HCT116 (cell line): ENCODE data around the gene RUNDC3A. TPM values are rescaled to one million over a fixed set of nuclear protein-coding genes. Genes with fewer than 3 reads are reported as not detected.

ENCODE experiments used
- ATAC-seq: fragments of 200-7000 bp; cut with Tn5 transposase; 2 replicates; pipeline ENCODE4 v1.9.1; 2020; ENCODE audit warnings: mild to moderate bottlenecking, moderate library complexity
- BruUV-seq: library from RNA; stranded (reverse); fragments of 400-500 nt; replicated peaks from 2 replicates; lab custom pipeline; 2021; lab: Mats Ljungman, UMichigan
- CTCF ChIA-PET: fragments of 300-600 bp; sonication (Branson Sonifier 250); formaldehyde crosslinking; loops from one replicate; lab custom pipeline; 2021; ENCODE audit warnings: antibody characterized with exemption; lab: Charles Lee
- POLR2A ChIA-PET: fragments of 300-600, 350-600 bp; sonication (Branson Sonifier 250); formaldehyde crosslinking; loops from one replicate; lab custom pipeline; 2021; ENCODE audit warnings: antibody characterized with exemption; lab: Charles Lee
- RAD21 ChIA-PET, 2 experiments: fragments of 300-600 bp; sonication (Branson Sonifier 250); formaldehyde crosslinking; loops; one replicate each; lab custom pipeline; 2023; ENCODE audit warnings: low total read pairs in 2 of 2; ENCODE audit not compliant: uncharacterized antibody in 2 of 2, unreplicated experiment in 2 of 2, low non-redundant PET in 1 of 2; lab: Charles Lee
- DNase-seq: peaks from one replicate; pipeline ENCODE4 v3.0.0-alpha.2; 2010; ENCODE audit warnings: low read depth, low spot score
- H2AFZ ChIP-seq: fragments of 200-600 bp; shearing (Covaris generic), sonication (generic); 2 replicates; pipeline ENCODE4 v1.6.1; 2017; ENCODE audit warnings: low read depth, mixed run types, mixed read lengths, antibody characterized with exemption, low read length; ENCODE audit not compliant: poor library complexity, severe bottlenecking
- H3K27ac ChIP-seq: 2 replicates; pipeline ENCODE4 v1.5.1; 2012; ENCODE audit warnings: low read depth, low read length
- H3K27me3 ChIP-seq: fragments of 200-600 bp; sonication (generic); 2 replicates; pipeline ENCODE4 v1.6.1; 2016; ENCODE audit warnings: mixed run types, low read length, mixed read lengths; ENCODE audit not compliant: insufficient read depth
- H3K36me3 ChIP-seq, 2 experiments: fragments of 200-500 bp in 1 of 2; fragments of 200-600 bp in 1 of 2; sonication (Bioruptor generic) in 1 of 2; sonication (generic) in 1 of 2; 2 replicates each; pipeline versions ENCODE4 v1.5.1 to v1.6.1; 2014 to 2016; ENCODE audit warnings: low read length in 2 of 2, inconsistent platforms in 1 of 2, mixed read lengths in 1 of 2, mixed run types in 1 of 2; ENCODE audit not compliant: insufficient read depth in 2 of 2, control insufficient read depth in 1 of 2
- H3K4me1 ChIP-seq, 2 experiments: fragments of 200-600 bp in 1 of 2; sonication (generic) in 1 of 2; 2 replicates each; pipeline versions ENCODE4 v1.5.1 to v1.6.1; 2012 to 2017; ENCODE audit warnings: low read length in 2 of 2, inconsistent platforms in 1 of 2, mild to moderate bottlenecking in 1 of 2, mixed read lengths in 1 of 2, mixed run types in 1 of 2, moderate library complexity in 1 of 2; ENCODE audit not compliant: insufficient read depth in 2 of 2, control insufficient read depth in 1 of 2
- H3K4me2 ChIP-seq: fragments of 200-600 bp; sonication (generic); 2 replicates; pipeline ENCODE4 v1.6.1; 2017; ENCODE audit warnings: mixed run types, low read length, mixed read lengths
- H3K4me3 ChIP-seq, 2 experiments: fragments of 200-600 bp in 1 of 2; sonication (generic) in 1 of 2; replicated peaks in 1 of 2; 2 replicates each; pipeline ENCODE4 v1.5.1; 2011 to 2016; ENCODE audit warnings: low read length in 2 of 2, control low read depth in 1 of 2, low read depth in 1 of 2, mild to moderate bottlenecking in 1 of 2, mixed read lengths in 1 of 2, mixed run types in 1 of 2
- H3K79me2 ChIP-seq: fragments of 200-600 bp; sonication (generic); 2 replicates; pipeline ENCODE4 v1.6.1; 2017; ENCODE audit warnings: mild to moderate bottlenecking, mixed run types, low read length, moderate library complexity, mixed read lengths; ENCODE audit not compliant: insufficient read depth
- H3K9ac ChIP-seq: fragments of 200-600 bp; sonication (generic); 2 replicates; pipeline ENCODE4 v1.6.1; 2016; ENCODE audit warnings: low read length, mixed read lengths
- H3K9me2 ChIP-seq: fragments of 200-600 bp; sonication (generic), shearing (Covaris generic); 2 replicates; pipeline ENCODE4 v1.6.1; 2017; ENCODE audit warnings: mixed run types, mild to moderate bottlenecking, moderate library complexity; ENCODE audit not compliant: insufficient read depth
- H3K9me3 ChIP-seq, 2 experiments: fragments of 200-500 bp in 1 of 2; fragments of 200-600 bp in 1 of 2; sonication (Bioruptor generic) in 1 of 2; sonication (generic) in 1 of 2; 2 replicates each; pipeline ENCODE4 v1.6.1; 2014 to 2017; ENCODE audit warnings: low read length in 2 of 2, mixed read lengths in 2 of 2, inconsistent platforms in 1 of 2, low read depth in 1 of 2, mild to moderate bottlenecking in 1 of 2, mixed run types in 1 of 2, moderate library complexity in 1 of 2; ENCODE audit not compliant: control insufficient read depth in 1 of 2, insufficient read depth in 1 of 2
- H4K20me1 ChIP-seq: fragments of 200-600 bp; sonication (generic), shearing (Covaris generic); 2 replicates; pipeline ENCODE4 v1.6.1; 2017; ENCODE audit warnings: mixed run types, mild to moderate bottlenecking, moderate library complexity; ENCODE audit not compliant: insufficient read depth
- CBX3 ChIP-seq: IDR thresholded peaks from 2 replicates; pipeline ENCODE4 v1.6.1; 2012; ENCODE audit warnings: low read depth
- CTCF ChIP-seq, 3 experiments: fragments of 200-600 bp in 1 of 3; sonication (generic) in 1 of 3; IDR thresholded peaks in 2 of 3; conservative IDR thresholded peaks in 1 of 3; 2 replicates each; pipeline ENCODE4 v1.5.1; 2012 to 2017; ENCODE audit warnings: low read depth in 2 of 3, low read length in 2 of 3, antibody characterized with exemption in 1 of 3, borderline replicate concordance in 1 of 3, control low read depth in 1 of 3, mild to moderate bottlenecking in 1 of 3, mixed read lengths in 1 of 3, mixed run types in 1 of 3, moderate library complexity in 1 of 3; ENCODE audit not compliant: insufficient read depth in 1 of 3
- EGR1 ChIP-seq: IDR thresholded peaks from 2 replicates; pipeline ENCODE4 v1.6.1; 2012; ENCODE audit warnings: low read depth
- EZH2phosphoT487 ChIP-seq: fragments of 200-600 bp; IDR thresholded peaks from 2 replicates; pipeline ENCODE4 v1.6.1; 2018; ENCODE audit warnings: antibody characterized with exemption, borderline replicate concordance
- MAX ChIP-seq: IDR thresholded peaks from 2 replicates; pipeline ENCODE4 v1.6.1; 2012
- RAD21 ChIP-seq: IDR thresholded peaks from 2 replicates; pipeline ENCODE4 v1.6.1; 2012; ENCODE audit warnings: low read depth, mild to moderate bottlenecking
- SP1 ChIP-seq: IDR thresholded peaks from 2 replicates; pipeline ENCODE4 v1.6.1; 2012; ENCODE audit warnings: low read depth
- TCF7L2 ChIP-seq: IDR thresholded peaks from 2 replicates; pipeline ENCODE4 v1.7.0; 2011; ENCODE audit warnings: borderline replicate concordance, inconsistent platforms; ENCODE audit not compliant: insufficient read depth, insufficient read length; ENCODE audit errors: extremely low read depth
- ZFX ChIP-seq: fragments of 450-650 bp; IDR thresholded peaks from 2 replicates; pipeline ENCODE4 v1.6.1; 2017
- intact Hi-C: fragments of 100-400 bp; cut with micrococcal nuclease; formaldehyde crosslinking; loops from 2 replicates; pipeline ENCODE4 v1.10.0; 2022
- total RNA-seq: library from RNA; stranded (reverse); gene quantifications from one replicate; pipeline ENCODE4 v1.2.1, GENCODE V29; 2021; ENCODE audit not compliant: unreplicated experiment
- TF ChIP-seq, protein P1 (sequence below): IDR thresholded peaks from 2 replicates; pipeline ENCODE4 v1.6.1; 2012

The RUNDC3A gene
- total RNA-seq, 1 experiment from 2014 or later, result 0.61 TPM

DNA sequence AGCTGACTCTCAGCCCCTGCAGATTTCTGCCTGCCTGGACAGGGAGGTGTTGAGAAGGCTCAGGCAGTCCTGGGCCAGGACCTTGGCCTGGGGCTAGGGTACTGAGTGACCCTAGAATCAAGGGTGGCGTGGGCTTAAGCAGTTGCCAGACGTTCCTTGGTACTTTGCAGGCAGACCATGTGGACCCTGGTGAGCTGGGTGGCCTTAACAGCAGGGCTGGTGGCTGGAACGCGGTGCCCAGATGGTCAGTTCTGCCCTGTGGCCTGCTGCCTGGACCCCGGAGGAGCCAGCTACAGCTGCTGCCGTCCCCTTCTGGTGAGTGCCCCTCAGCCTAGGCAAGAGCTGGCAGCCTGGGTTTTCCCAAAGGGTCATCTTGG lies 40.6 kb downstream of the RUNDC3A start:
- no TSS peak for BruUV-seq
- ATAC-seq (no peak), DNase-seq (no peak)
- Histone ChIP-seq H3K36me3 (peaks cover 0 to 4% of the 10 kb centered on the region in 2 experiments; a peak in 1 of 4 replicates), H4K20me1 (no peaks in the 10 kb centered on the region), H3K4me1 (peaks cover 4 to 18% of the 10 kb centered on the region in 2 experiments; a peak in 3 of 4 replicates), H2AFZ (no peak overlapping the region), H3K9ac (no peak overlapping the region), H3K4me3 (no peak overlapping the region), H3K9me3 (no peaks in the 10 kb centered on the region), H3K27me3 (no peaks in the 10 kb centered on the region), H3K9me2 (no peaks in the 10 kb centered on the region), H3K27ac (no peak overlapping the region), H3K4me2 (no peak overlapping the region), H3K79me2 (no peaks in the 10 kb centered on the region)
- POLR2A ChIA-PET, result no interaction called here
- RAD21 ChIA-PET, result no interaction called here
- CTCF ChIA-PET, result interaction anchor here (1.6 to 2.3 kb wide), 2 partner anchors 139 to 145 kb away, joined by 4 to 13 read pairs; no protein-coding TSS in a partner anchor
- intact Hi-C loops, result no loop called here
- TF ChIP-seq EZH2phosphoT487 (no peak), CBX3 (no peak), SP1 (no peak), MAX (no peak), ZFX (no peak), TCF7L2 (no peak), EGR1 (no peak), RAD21 (no peak)
- TF ChIP-seq, protein P1, sequence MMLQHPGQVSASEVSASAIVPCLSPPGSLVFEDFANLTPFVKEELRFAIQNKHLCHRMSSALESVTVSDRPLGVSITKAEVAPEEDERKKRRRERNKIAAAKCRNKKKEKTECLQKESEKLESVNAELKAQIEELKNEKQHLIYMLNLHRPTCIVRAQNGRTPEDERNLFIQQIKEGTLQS, result no peak

- Histone ChIP-seq H3K9me3 (no peaks in the 10 kb centered on the region), H2AFZ (no peak overlapping the region), H3K27me3 (no peaks in the 10 kb centered on the region), H3K9ac (no peak overlapping the region), H4K20me1 (no peaks in the 10 kb centered on the region), H3K9me2 (no peaks in the 10 kb centered on the region), H3K79me2 (no peaks in the 10 kb centered on the region), H3K27ac (no peak overlapping the region), H3K4me3 (no peak overlapping the region), H3K4me2 (no peak overlapping the region), H3K36me3 (peaks cover 0 to 4% of the 10 kb centered on the region in 2 experiments; a peak in 1 of 4 replicates), H3K4me1 (peaks cover 4 to 14% of the 10 kb centered on the region in 2 experiments; a peak in 2 of 4 replicates)
- ChIA-PET RAD21 (interaction anchor here in 1 of 2 experiments (0.7 kb wide), 1 partner anchor 138 kb away, joined by 3 read pairs; no protein-coding TSS in a partner anchor), POLR2A (no interaction called here), CTCF (interaction anchor here (1.3 to 2.3 kb wide), 3 partner anchors 140 to 172 kb away, joined by 4 to 13 read pairs (median 4); no protein-coding TSS in a partner anchor)
- ATAC-seq (no peak), DNase-seq (no peak)
- BruUV-seq, result no TSS peak
- intact Hi-C loops, result no loop called here
- no peak for TF ChIP-seq CTCF (IDR thresholded peaks at IDR 0.05 in 2 of 3, conservative IDR thresholded peaks at IDR 0.05 in 1 of 3; ENCODE audit: borderline replicate concordance in 1 of 3, insufficient read depth in 1 of 3, low read depth in 2 of 3, low read length in 2 of 3)
Measured at GRCh38 chr17:44349553-44350070, 41.2 kb downstream of the RUNDC3A start.
